CD4-positive, CD25-positive, alpha-beta regulatory T cell (primary cell): ENCODE data around the gene TENT5C. TPM values are rescaled to one million over a fixed set of nuclear protein-coding genes. Genes with fewer than 3 reads are reported as not detected.

ENCODE experiments used
- ATAC-seq, 2 donors: fragments of 150-1000 bp; cut with Tn5 transposase; one replicate each; pipeline ENCODE4 v1.10.0; 2021; ENCODE audit warnings: low read depth in 2 of 2, moderate number of reproducible peaks in 2 of 2, moderate library complexity in 1 of 2
- DNase-seq, 3 donors: peaks; one replicate each; pipeline versions ENCODE4 v3.0.0 to v3.0.0-alpha.2; 2012 to 2022; ENCODE audit warnings: mixed read lengths in 1 of 3
- H3K27ac ChIP-seq: one replicate; pipeline ENCODE4 v1.7.0; 2013; ENCODE audit warnings: mild to moderate bottlenecking, low read length; ENCODE audit not compliant: insufficient read depth, poor library complexity, severe bottlenecking
- H3K27me3 ChIP-seq: one replicate; pipeline ENCODE4 v1.7.0; 2013; ENCODE audit warnings: low read length; ENCODE audit not compliant: control insufficient read depth, insufficient read depth
- H3K36me3 ChIP-seq: one replicate; pipeline ENCODE4 v1.7.0; 2013; ENCODE audit warnings: mild to moderate bottlenecking, low read length, moderate library complexity; ENCODE audit not compliant: control insufficient read depth, insufficient read depth
- H3K4me1 ChIP-seq: 2 replicates; pipeline ENCODE4 v1.7.0; 2013; ENCODE audit warnings: mild to moderate bottlenecking, low read length; ENCODE audit not compliant: insufficient read depth, control insufficient read depth, poor library complexity, severe bottlenecking
- H3K4me3 ChIP-seq: one replicate; pipeline ENCODE4 v1.7.0; 2013; ENCODE audit warnings: low read depth, mild to moderate bottlenecking, low read length, moderate library complexity
- H3K9me3 ChIP-seq, 2 experiments: 1 replicate in 1 of 2; 2 replicates in 1 of 2; pipeline ENCODE4 v1.7.0; 2013; ENCODE audit warnings: low read length in 2 of 2, mild to moderate bottlenecking in 1 of 2, moderate library complexity in 1 of 2; ENCODE audit not compliant: control insufficient read depth in 2 of 2
- H3K27ac Mint-ChIP-seq, 3 donors: one replicate each; pipeline ENCODE4 v1.8.0; 2020 to 2022; ENCODE audit warnings: mild to moderate bottlenecking in 3 of 3, mixed read lengths in 3 of 3, moderate library complexity in 2 of 3
- H3K27me3 Mint-ChIP-seq: one replicate; pipeline ENCODE4 v1.8.0; 2022; ENCODE audit warnings: mild to moderate bottlenecking, mixed read lengths
- H3K36me3 Mint-ChIP-seq: one replicate; pipeline ENCODE4 v1.8.0; 2020; ENCODE audit warnings: mixed read lengths
- H3K4me1 Mint-ChIP-seq, 4 donors: one replicate each; pipeline ENCODE4 v1.8.0; 2020 to 2022; ENCODE audit warnings: mixed read lengths in 4 of 4, mild to moderate bottlenecking in 1 of 4
- H3K4me3 Mint-ChIP-seq, 4 donors: one replicate each; pipeline ENCODE4 v1.8.0; 2020 to 2022; ENCODE audit warnings: mild to moderate bottlenecking in 4 of 4, mixed read lengths in 4 of 4, moderate library complexity in 3 of 4
- H3K9me3 Mint-ChIP-seq, 7 donors: one replicate each; pipeline ENCODE4 v1.8.0; 2020 to 2022; ENCODE audit warnings: mixed read lengths in 7 of 7, mild to moderate bottlenecking in 3 of 7, moderate library complexity in 2 of 7
- polyA plus RNA-seq, 4 donors: library from polyadenylated mRNA; unstranded; fragments of 300-500 nt; fragmentation: Illumina TruSeq; gene quantifications; one replicate each; pipeline ENCODE4 v1.2.3, GENCODE V29; 2021
- total RNA-seq: library from RNA; stranded (reverse); gene quantifications from one replicate; pipeline ENCODE4 v1.2.3, GENCODE V29; 2022

Gene TENT5C
- total and polyA plus RNA-seq, 5 donors from 2014 or later: 19.6 to 324 (median 39.3) TPM

DNA sequence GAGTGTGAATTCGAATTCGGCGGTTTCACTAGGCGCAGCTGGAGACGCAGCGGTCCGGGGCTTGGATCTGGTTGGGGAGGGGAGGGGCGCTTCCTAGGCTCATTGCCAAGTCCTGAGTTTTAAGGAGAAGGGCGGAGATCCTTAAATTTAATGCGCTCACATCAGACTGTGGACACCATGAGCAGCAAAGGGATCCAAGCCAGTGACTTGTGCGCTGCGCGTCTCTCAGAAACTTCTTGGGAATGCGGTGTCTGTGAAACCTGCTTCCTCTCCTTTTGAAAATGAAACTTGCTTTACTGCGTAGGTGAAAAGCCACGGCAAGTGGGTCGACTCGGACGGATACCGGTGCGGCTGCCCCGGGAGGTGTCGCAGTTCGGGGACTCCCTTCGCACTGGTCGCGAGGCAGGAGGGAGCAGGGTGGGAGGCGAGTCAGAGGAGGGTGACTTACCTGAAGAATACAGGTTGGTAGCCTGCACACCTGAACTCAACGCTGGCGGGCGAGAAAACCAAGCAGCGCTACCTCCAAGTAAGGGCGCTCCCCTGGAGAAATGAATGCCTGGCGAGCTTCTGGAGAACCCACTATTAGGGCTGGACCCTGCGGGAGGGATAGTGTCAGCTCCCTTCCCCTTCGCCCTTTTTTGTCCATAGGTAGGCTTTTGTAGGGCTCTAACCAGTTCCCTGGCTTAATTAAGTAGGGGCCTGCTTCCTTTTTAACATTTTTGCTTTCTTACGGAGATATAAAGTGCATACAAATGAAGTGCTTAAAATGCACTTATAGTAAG, 992 bp downstream of the TENT5C start:
- peak overlapping the region; percentile 92 to 100 (median 98) for H3K4me3 Mint-ChIP-seq
- peak overlapping the region; percentile 87 for H3K27ac ChIP-seq
- H3K9me3 ChIP-seq: no peaks in the 10 kb centered on the region
- peaks cover 12 to 63% (median 49%) of the 10 kb centered on the region in 4 donors for H3K4me1 Mint-ChIP-seq
- H3K9me3 Mint-ChIP-seq: peaks cover 0 to 2% (median 0%) of the 10 kb centered on the region in 7 donors
- H3K27me3 Mint-ChIP-seq: peaks cover 2% of the 10 kb centered on the region
- H3K36me3 Mint-ChIP-seq: peaks cover 22% of the 10 kb centered on the region
- H3K27me3 ChIP-seq: no peaks in the 10 kb centered on the region
- peak overlapping the region; percentile 94 to 100 (median 97) for H3K27ac Mint-ChIP-seq
- peak overlapping the region; percentile 99 for H3K4me3 ChIP-seq
- H3K36me3 ChIP-seq: peaks cover 23% of the 10 kb centered on the region
- ATAC-seq (peak; percentile 8 to 11), DNase-seq (peak; percentile 43 to 71 (median 70))
- peaks cover 54% of the 10 kb centered on the region for H3K4me1 ChIP-seq

DNA sequence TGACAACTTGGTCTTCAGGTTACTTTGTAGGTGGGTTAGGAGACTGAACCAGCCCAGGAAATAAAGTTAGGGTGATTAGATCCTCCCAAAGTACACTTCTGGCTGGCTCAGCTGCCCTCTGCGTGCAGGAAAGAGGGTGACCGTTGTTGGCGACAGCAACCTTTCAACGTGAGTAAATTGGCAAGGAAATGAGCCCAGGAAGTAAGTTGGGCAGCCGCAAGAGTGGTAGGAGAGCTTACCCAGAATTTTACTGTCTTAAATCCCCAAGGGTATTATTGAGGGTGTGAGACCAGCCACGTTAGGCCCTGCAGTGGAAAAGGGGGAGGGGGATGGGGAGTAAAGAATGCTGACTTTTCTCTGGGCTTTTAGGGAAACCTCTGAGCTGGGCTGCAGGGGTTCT, 1.6 kb downstream of the TENT5C start:
- Mint-ChIP-seq H3K4me1 (peaks cover 12 to 67% (median 52%) of the 10 kb centered on the region in 4 donors), H3K4me3 (peak overlapping the region; percentile 92 to 100 (median 98)), H3K27ac (peak overlapping the region; percentile 94 to 100 (median 97)), H3K36me3 (peaks cover 26% of the 10 kb centered on the region), H3K27me3 (no peaks in the 10 kb centered on the region), H3K9me3 (peaks cover 0 to 2% (median 0%) of the 10 kb centered on the region in 7 donors)
- Histone ChIP-seq H3K4me3 (peak overlapping the region; percentile 99), H3K27ac (peak overlapping the region; percentile 87), H3K27me3 (no peaks in the 10 kb centered on the region), H3K9me3 (no peaks in the 10 kb centered on the region), H3K36me3 (peaks cover 27% of the 10 kb centered on the region), H3K4me1 (peaks cover 61% of the 10 kb centered on the region)
- ATAC-seq: peak in 1 of 2 donors; percentile 5
- DNase-seq: peak; percentile 28 to 77 (median 66)

DNA sequence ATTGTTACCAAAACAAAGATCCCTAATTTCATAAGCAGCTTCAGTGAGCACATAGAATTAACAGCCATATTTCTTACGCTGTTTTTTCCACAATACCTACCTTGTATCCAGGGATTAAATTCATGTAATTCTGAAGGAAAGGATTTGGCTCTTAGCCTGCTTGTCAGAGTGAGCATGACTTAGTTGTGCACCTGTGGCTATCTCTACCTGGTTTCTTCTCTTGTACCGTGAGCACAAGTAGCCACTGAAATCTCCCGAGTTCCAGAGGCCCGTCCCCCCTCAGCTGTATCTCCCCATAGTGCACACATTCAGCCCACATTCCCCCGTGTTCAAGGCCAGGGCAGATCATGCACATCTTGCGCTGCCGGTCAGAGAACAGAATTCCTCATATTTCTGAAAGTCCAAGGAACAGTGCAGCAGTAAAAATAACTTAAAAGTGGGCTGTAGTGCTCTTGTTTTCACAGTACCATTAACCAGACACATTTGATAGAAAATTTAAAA, 2.3 kb downstream of the TENT5C start:
- H3K4me1 ChIP-seq: peaks cover 68% of the 10 kb centered on the region
- peak overlapping the region; percentile 92 to 100 (median 98) for H3K4me3 Mint-ChIP-seq
- H3K27ac ChIP-seq: peak overlapping the region; percentile 87
- no peak for ATAC-seq
- H3K27me3 ChIP-seq: no peaks in the 10 kb centered on the region
- DNase-seq: peak in 1 of 3 donors; percentile 10
- peaks cover 0 to 2% (median 0%) of the 10 kb centered on the region in 7 donors for H3K9me3 Mint-ChIP-seq
- H3K27me3 Mint-ChIP-seq: no peaks in the 10 kb centered on the region
- peaks cover 33% of the 10 kb centered on the region for H3K36me3 Mint-ChIP-seq
- peak overlapping the region; percentile 99 for H3K4me3 ChIP-seq
- H3K4me1 Mint-ChIP-seq: peaks cover 18 to 74% (median 59%) of the 10 kb centered on the region in 4 donors
- H3K9me3 ChIP-seq: no peaks in the 10 kb centered on the region
- peak overlapping the region; percentile 65 to 100 (median 94) for H3K27ac Mint-ChIP-seq
- peaks cover 34% of the 10 kb centered on the region for H3K36me3 ChIP-seq

DNA sequence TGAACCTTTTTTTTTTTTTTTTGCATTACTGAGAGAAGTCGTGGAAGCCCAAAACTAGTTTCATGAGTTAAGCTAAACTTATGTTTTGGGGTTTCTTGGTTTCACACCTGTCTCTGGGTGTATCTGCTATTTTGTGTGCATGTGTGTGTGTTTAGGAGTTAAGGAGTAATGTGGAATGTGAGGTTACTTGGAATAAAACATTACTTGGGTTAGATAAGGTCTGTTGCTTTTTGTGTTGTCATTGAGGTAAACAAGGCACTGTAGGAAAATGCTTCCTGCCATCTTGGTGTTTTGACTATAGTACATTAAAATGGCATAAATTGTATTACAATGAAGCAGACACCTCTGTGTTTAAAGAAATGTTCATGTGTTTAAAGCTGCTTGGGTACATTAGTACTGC, 2.9 kb downstream of the TENT5C start:
- no peaks in the 10 kb centered on the region for H3K27me3 Mint-ChIP-seq
- Histone ChIP-seq H3K4me3 (peak overlapping the region; percentile 99), H3K27ac (peak overlapping the region; percentile 87), H3K27me3 (no peaks in the 10 kb centered on the region), H3K4me1 (peaks cover 74% of the 10 kb centered on the region), H3K36me3 (peaks cover 38% of the 10 kb centered on the region), H3K9me3 (no peaks in the 10 kb centered on the region)
- H3K27ac Mint-ChIP-seq: peak overlapping the region in 2 of 3 donors; percentile 65 to 100
- H3K9me3 Mint-ChIP-seq: peaks cover 0 to 2% (median 0%) of the 10 kb centered on the region in 7 donors
- H3K4me1 Mint-ChIP-seq: peaks cover 22 to 80% (median 65%) of the 10 kb centered on the region in 4 donors
- DNase-seq (peak in 1 of 3 donors; percentile 6), ATAC-seq (no peak)
- H3K4me3 Mint-ChIP-seq: peak overlapping the region; percentile 92 to 100 (median 98)
- H3K36me3 Mint-ChIP-seq: peaks cover 39% of the 10 kb centered on the region

DNA sequence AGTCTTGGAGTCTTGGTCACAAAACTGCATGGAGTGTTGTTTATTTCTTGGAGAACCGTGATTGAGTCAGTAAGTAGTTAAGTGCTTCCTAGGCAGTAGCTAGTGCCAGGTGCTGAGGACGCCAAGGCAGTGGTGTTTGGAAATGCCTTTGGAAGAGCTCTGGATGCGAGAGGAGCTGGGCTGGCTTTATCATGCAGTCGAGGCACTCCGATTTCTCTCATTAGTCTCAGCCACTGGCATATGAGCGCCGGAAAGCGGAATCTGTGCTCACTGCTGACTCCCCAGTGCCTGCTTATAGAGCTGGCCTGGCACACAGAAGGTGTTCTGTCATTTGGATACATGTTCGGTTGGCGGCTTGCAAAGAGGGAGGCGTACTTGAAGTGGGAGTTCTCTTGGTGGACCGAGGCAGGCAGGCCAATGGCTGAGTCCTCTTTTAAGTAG, 3.6 kb downstream of the TENT5C start:
- DNase-seq (peak in 1 of 3 donors; percentile 11), ATAC-seq (no peak)
- no peaks in the 10 kb centered on the region for H3K9me3 ChIP-seq
- H3K36me3 Mint-ChIP-seq: peaks cover 43% of the 10 kb centered on the region
- H3K27me3 ChIP-seq: no peaks in the 10 kb centered on the region
- peak overlapping the region; percentile 99 for H3K4me3 ChIP-seq
- peak overlapping the region in 1 of 3 donors; percentile 100 for H3K27ac Mint-ChIP-seq
- H3K27ac ChIP-seq: no peak overlapping the region
- H3K9me3 Mint-ChIP-seq: peaks cover 0 to 2% (median 0%) of the 10 kb centered on the region in 7 donors
- peaks cover 30 to 82% (median 71%) of the 10 kb centered on the region in 4 donors for H3K4me1 Mint-ChIP-seq
- peaks cover 41% of the 10 kb centered on the region for H3K36me3 ChIP-seq
- H3K27me3 Mint-ChIP-seq: no peaks in the 10 kb centered on the region
- H3K4me1 ChIP-seq: peaks cover 81% of the 10 kb centered on the region
- peak overlapping the region; percentile 92 to 100 (median 98) for H3K4me3 Mint-ChIP-seq

DNA sequence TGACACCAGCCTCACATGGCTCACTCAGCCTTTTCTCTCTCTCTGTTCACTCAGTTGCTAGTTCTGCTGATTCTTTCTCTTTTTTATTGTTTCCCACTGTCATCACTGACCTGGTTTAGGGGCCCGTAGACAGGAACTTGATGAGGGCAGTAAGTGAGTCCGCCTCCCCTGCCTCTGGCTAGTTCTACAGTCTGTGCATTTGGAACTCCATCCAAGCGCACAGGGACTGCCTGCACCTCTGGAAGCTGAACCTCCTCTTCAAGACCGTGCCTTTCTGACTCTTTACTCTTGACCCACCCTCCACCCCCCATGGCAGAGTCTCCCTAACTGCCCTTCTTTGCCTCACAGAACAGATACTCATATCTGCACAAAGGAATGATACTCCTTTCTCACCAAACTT, 4.2 kb downstream of the TENT5C start:
- Histone ChIP-seq H3K4me3 (peak overlapping the region; percentile 99), H3K27me3 (no peaks in the 10 kb centered on the region), H3K4me1 (peaks cover 82% of the 10 kb centered on the region), H3K27ac (no peak overlapping the region), H3K36me3 (peaks cover 41% of the 10 kb centered on the region), H3K9me3 (no peaks in the 10 kb centered on the region)
- H3K4me3 Mint-ChIP-seq: peak overlapping the region; percentile 89 to 100 (median 98)
- DNase-seq (no peak), ATAC-seq (no peak)
- peaks cover 47% of the 10 kb centered on the region for H3K36me3 Mint-ChIP-seq
- H3K9me3 Mint-ChIP-seq: peaks cover 0 to 2% (median 0%) of the 10 kb centered on the region in 7 donors
- no peaks in the 10 kb centered on the region for H3K27me3 Mint-ChIP-seq
- H3K4me1 Mint-ChIP-seq: peaks cover 35 to 83% (median 71%) of the 10 kb centered on the region in 4 donors
- H3K27ac Mint-ChIP-seq: peak overlapping the region; percentile 31 to 100 (median 43)

DNA sequence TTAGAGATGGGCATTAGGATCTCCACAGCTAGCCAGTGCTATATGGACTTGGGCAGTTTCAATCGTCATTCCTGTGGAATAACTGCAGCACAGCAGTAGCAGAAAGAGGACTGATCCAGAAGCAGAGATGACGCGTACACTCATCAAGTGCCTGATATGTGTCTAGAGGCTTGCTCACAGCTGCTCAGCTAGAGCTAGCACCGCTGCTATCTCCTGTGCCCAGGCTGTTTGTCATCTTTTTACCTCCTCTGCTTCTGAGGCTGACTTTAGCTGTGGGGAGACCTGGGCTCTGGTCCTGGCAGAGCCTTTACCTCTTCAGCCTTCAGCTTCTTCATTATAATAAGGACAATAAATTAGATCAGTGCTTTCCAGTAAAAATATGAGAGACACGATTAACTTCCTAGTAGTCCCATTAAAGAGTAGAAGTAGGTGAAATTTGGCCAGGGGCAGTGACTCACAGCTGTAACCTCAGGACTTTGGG, 5.3 kb downstream of the TENT5C start:
- H3K36me3 ChIP-seq: peaks cover 41% of the 10 kb centered on the region
- H3K4me3 Mint-ChIP-seq: peak overlapping the region; percentile 28 to 98 (median 84)
- peak overlapping the region; percentile 47 for H3K27ac ChIP-seq
- no peaks in the 10 kb centered on the region for H3K9me3 ChIP-seq
- H3K4me3 ChIP-seq: peak overlapping the region; percentile 99
- H3K4me1 ChIP-seq: peaks cover 87% of the 10 kb centered on the region
- H3K36me3 Mint-ChIP-seq: peaks cover 53% of the 10 kb centered on the region
- peaks cover 43 to 87% (median 81%) of the 10 kb centered on the region in 4 donors for H3K4me1 Mint-ChIP-seq
- H3K27me3 ChIP-seq: no peaks in the 10 kb centered on the region
- H3K27ac Mint-ChIP-seq: peak overlapping the region in 2 of 3 donors; percentile 81 to 100
- DNase-seq (no peak), ATAC-seq (no peak)
- no peaks in the 10 kb centered on the region for H3K27me3 Mint-ChIP-seq
- H3K9me3 Mint-ChIP-seq: peaks cover 0 to 2% (median 0%) of the 10 kb centered on the region in 7 donors
